ENCODE data around the gene HUWE1.
"Not testable (repeated sequence)": the region's sequence is repeated elsewhere in the genome, so short reads cannot be mapped to it uniquely, and the experiment has no call there.

The HUWE1 gene

GRCh38 chrX:53558646-53559045, 127.9 kb downstream of the HUWE1 start:
- Mint-ChIP-seq H3K36me3 (ENCODE audit: low read depth) (peaks cover 59% of the 10 kb centered on the region), H3K9me3 (no peaks in the 10 kb centered on the region), H3K4me1 (ENCODE audit: low read depth) (no peaks in the 10 kb centered on the region), H3K4me3 (no peak overlapping the region), H3K27ac (no peak overlapping the region), H3K27me3 (ENCODE audit: low read depth) (no peaks in the 10 kb centered on the region)

GRCh38 chrX:53556868-53557267, 129.7 kb downstream of the HUWE1 start:
- no peaks in the 10 kb centered on the region for H3K4me1 Mint-ChIP-seq (ENCODE audit: low read depth)
- no peak overlapping the region for H3K27ac Mint-ChIP-seq
- no peak overlapping the region for H3K4me3 Mint-ChIP-seq
- no peaks in the 10 kb centered on the region for H3K27me3 Mint-ChIP-seq (ENCODE audit: low read depth)
- peaks cover 52% of the 10 kb centered on the region for H3K36me3 Mint-ChIP-seq (ENCODE audit: low read depth)
- no peaks in the 10 kb centered on the region for H3K9me3 Mint-ChIP-seq

- H3K27me3 Mint-ChIP-seq (ENCODE audit: low read depth) = no peaks in the 10 kb centered on the region
- no peak overlapping the region for H3K27ac Mint-ChIP-seq
- H3K4me3 Mint-ChIP-seq = no peak overlapping the region
- H3K4me1 Mint-ChIP-seq (ENCODE audit: low read depth) = no peaks in the 10 kb centered on the region
- H3K9me3 Mint-ChIP-seq = no peaks in the 10 kb centered on the region
- H3K36me3 Mint-ChIP-seq (ENCODE audit: low read depth) = peaks cover 48% of the 10 kb centered on the region
Measured at GRCh38 chrX:53550756-53551463, 135.6 kb downstream of the HUWE1 start.

DNA sequence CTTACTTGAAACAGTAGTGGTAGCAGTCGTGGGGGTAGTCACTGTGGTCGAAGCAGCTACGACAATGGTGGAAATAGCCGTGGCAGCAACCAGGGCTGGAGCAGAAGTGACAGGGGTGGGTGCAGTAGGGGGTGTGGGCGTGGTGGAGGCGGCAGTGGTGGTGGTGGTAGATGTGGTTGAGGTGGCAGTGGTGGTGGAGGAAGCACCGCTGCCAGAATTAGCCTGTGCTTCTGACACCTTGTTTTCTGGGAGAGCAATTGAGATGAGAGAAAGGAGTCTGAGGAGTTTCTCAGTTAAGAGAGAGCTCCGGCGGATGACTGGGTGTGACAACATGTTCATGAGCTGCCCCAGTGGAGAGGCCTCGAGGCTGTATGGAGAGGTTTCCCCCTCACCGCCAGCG, 138.9 kb downstream of the HUWE1 start:
- H3K9me3 Mint-ChIP-seq = no peaks in the 10 kb centered on the region
- peaks cover 54% of the 10 kb centered on the region for H3K36me3 Mint-ChIP-seq (ENCODE audit: low read depth)
- no peaks in the 10 kb centered on the region for H3K4me1 Mint-ChIP-seq (ENCODE audit: low read depth)
- H3K27me3 Mint-ChIP-seq (ENCODE audit: low read depth) = no peaks in the 10 kb centered on the region
- H3K27ac Mint-ChIP-seq = no peak overlapping the region
- H3K4me3 Mint-ChIP-seq = no peak overlapping the region

DNA sequence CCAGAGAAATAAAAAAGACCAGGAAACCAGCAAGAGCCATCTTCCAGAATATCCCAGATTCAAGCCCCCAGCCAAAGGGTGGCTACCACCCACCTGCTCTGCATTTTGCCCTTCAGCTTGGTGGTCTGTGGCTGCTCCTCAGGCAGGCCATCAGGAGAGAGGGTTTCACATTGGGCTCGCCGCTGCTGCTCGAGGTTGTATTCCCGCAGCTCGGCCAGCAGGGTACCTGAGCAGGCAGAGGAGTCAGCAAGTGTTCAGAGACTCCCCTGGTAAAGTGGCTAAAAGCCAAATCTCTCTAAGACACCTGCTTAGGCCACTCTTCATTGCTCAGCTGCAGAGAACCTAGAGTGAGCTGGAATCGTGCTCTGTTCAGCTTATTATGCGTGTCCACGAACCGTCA, 141.6 kb downstream of the HUWE1 start:
- no peak overlapping the region for H3K4me3 Mint-ChIP-seq
- H3K9me3 Mint-ChIP-seq = no peaks in the 10 kb centered on the region
- H3K4me1 Mint-ChIP-seq (ENCODE audit: low read depth) = no peaks in the 10 kb centered on the region
- H3K27ac Mint-ChIP-seq = no peak overlapping the region
- peaks cover 45% of the 10 kb centered on the region for H3K36me3 Mint-ChIP-seq (ENCODE audit: low read depth)
- H3K27me3 Mint-ChIP-seq (ENCODE audit: low read depth) = no peaks in the 10 kb centered on the region

DNA sequence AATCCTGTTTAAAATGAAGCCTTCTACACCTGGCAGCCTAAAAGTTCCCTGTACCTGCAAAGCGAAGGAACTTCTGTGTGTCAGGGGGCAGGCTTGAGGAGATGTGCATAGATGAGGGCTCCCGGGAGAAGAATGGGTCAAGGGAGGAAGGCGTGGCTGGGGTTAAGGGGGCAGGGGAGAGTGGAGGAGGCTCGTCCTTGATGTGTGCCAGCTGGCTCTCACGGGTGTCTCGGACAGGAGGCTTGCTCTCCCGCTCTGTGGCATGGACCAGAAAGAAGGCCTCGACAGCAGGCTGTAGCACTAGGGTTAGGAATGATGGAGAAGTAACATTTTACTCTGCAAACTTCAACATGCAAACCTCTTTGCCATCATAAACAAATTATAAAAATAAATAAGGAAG, 147.7 kb downstream of the HUWE1 start:
- no peaks in the 10 kb centered on the region for H3K27me3 Mint-ChIP-seq (ENCODE audit: low read depth)
- H3K4me3 Mint-ChIP-seq = no peak overlapping the region
- peaks cover 40% of the 10 kb centered on the region for H3K36me3 Mint-ChIP-seq (ENCODE audit: low read depth)

GRCh38 chrX:53531255-53531966, 155.1 kb downstream of the HUWE1 start:
- H3K27me3 Mint-ChIP-seq (ENCODE audit: low read depth); H3K4me1 Mint-ChIP-seq (ENCODE audit: low read depth); H3K9me3 Mint-ChIP-seq; H3K27ac Mint-ChIP-seq; H3K4me3 Mint-ChIP-seq: not testable (repeated sequence)
- peaks cover 23% of the 10 kb centered on the region for H3K36me3 Mint-ChIP-seq (ENCODE audit: low read depth)

More for the DNA sequence above, 147.7 kb downstream of the HUWE1 start:
- no peaks in the 10 kb centered on the region for H3K9me3 Mint-ChIP-seq
- no peak overlapping the region for H3K27ac Mint-ChIP-seq
- H3K4me1 Mint-ChIP-seq (ENCODE audit: low read depth) = peaks cover 4% of the 10 kb centered on the region

- Mint-ChIP-seq H3K36me3 (ENCODE audit: low read depth) (peaks cover 2% of the 10 kb centered on the region), H3K27me3 (ENCODE audit: low read depth) (no peaks in the 10 kb centered on the region), H3K9me3 (peaks cover 9% of the 10 kb centered on the region), H3K4me3 (no peak overlapping the region), H3K27ac (no peak overlapping the region), H3K4me1 (ENCODE audit: low read depth) (no peaks in the 10 kb centered on the region)
Measured at GRCh38 chrX:53526999-53527398, 159.5 kb downstream of the HUWE1 start.

GRCh38 chrX:53511322-53511721, 175.2 kb downstream of the HUWE1 start:
- Mint-ChIP-seq H3K4me3 (no peak overlapping the region), H3K27me3 (ENCODE audit: low read depth) (peaks cover 8% of the 10 kb centered on the region), H3K27ac (no peak overlapping the region), H3K36me3 (ENCODE audit: low read depth) (no peaks in the 10 kb centered on the region), H3K4me1 (ENCODE audit: low read depth) (no peaks in the 10 kb centered on the region), H3K9me3 (no peaks in the 10 kb centered on the region)

- H3K27me3 Mint-ChIP-seq (ENCODE audit: low read depth); H3K27ac Mint-ChIP-seq; H3K9me3 Mint-ChIP-seq; H3K36me3 Mint-ChIP-seq (ENCODE audit: low read depth); H3K4me3 Mint-ChIP-seq; H3K4me1 Mint-ChIP-seq (ENCODE audit: low read depth): not testable (repeated sequence)
Measured at GRCh38 chrX:53504035-53504434, 182.5 kb downstream of the HUWE1 start.

GRCh38 chrX:53494436-53494835, 192.1 kb downstream of the HUWE1 start:
- Mint-ChIP-seq H3K9me3 (no peaks in the 10 kb centered on the region), H3K27me3 (ENCODE audit: low read depth) (peaks cover 5% of the 10 kb centered on the region), H3K27ac (no peak overlapping the region), H3K4me3 (no peak overlapping the region), H3K36me3 (ENCODE audit: low read depth) (no peaks in the 10 kb centered on the region), H3K4me1 (ENCODE audit: low read depth) (no peaks in the 10 kb centered on the region)

GRCh38 chrX:53486285-53486684, 200.2 kb downstream of the HUWE1 start:
- Mint-ChIP-seq H3K27me3 (ENCODE audit: low read depth) (peaks cover under 1% of the 10 kb centered on the region), H3K36me3 (ENCODE audit: low read depth) (no peaks in the 10 kb centered on the region), H3K9me3 (no peaks in the 10 kb centered on the region), H3K4me3 (no peak overlapping the region), H3K4me1 (ENCODE audit: low read depth) (no peaks in the 10 kb centered on the region), H3K27ac (no peak overlapping the region)

GRCh38 chrX:53483838-53484405, 202.6 kb downstream of the HUWE1 start:
- H3K36me3 Mint-ChIP-seq (ENCODE audit: low read depth) = no peaks in the 10 kb centered on the region
- H3K4me3 Mint-ChIP-seq = no peak overlapping the region
- peaks cover 3% of the 10 kb centered on the region for H3K27me3 Mint-ChIP-seq (ENCODE audit: low read depth)
- H3K9me3 Mint-ChIP-seq = no peaks in the 10 kb centered on the region
- no peak overlapping the region for H3K27ac Mint-ChIP-seq
- no peaks in the 10 kb centered on the region for H3K4me1 Mint-ChIP-seq (ENCODE audit: low read depth)

GRCh38 chrX:53483416-53483815, 203.1 kb downstream of the HUWE1 start:
- Mint-ChIP-seq H3K36me3 (ENCODE audit: low read depth) (no peaks in the 10 kb centered on the region), H3K9me3 (no peaks in the 10 kb centered on the region), H3K27ac (no peak overlapping the region), H3K4me3 (no peak overlapping the region), H3K4me1 (ENCODE audit: low read depth) (no peaks in the 10 kb centered on the region), H3K27me3 (ENCODE audit: low read depth) (peaks cover 3% of the 10 kb centered on the region)
